Suprapubic skin (tissue), 3 donors: ENCODE results near the gene CDH22.

Experiments used
- CTCF ChIP-seq, 2 donors: fragments of 200-600 bp in 1 of 2; fragments of 450-650 bp in 1 of 2; sonication (generic) in 1 of 2; IDR thresholded peaks; one replicate each; pipeline ENCODE4 v1.5.1; 2016 to 2019; ENCODE audit warnings: antibody characterized with exemption in 2 of 2, mild to moderate bottlenecking in 1 of 2, moderate library complexity in 1 of 2
- POLR2AphosphoS5 ChIP-seq, 3 donors: sonication (generic); formaldehyde crosslinking; IDR thresholded peaks; one replicate each; pipeline ENCODE4 v1.6.1; 2017; ENCODE audit warnings: antibody characterized with exemption in 3 of 3

- TF ChIP-seq CTCF (IDR thresholded peaks at IDR 0.05) (no peak), POLR2AphosphoS5 (IDR thresholded peaks at IDR 0.05) (no peak)
Observed at GRCh38 chr20:46207793-46208192, 100.5 kb downstream of the CDH22 start.
